Choroid plexus epithelial cell (primary cell): Measurements from ENCODE around the gene NXPE3.
"Not testable (repeated sequence)": the region's sequence is repeated elsewhere in the genome, so short reads cannot be mapped to it uniquely, and the experiment has no call there.

Experiments used
- DNase-seq: peaks from one replicate; pipeline ENCODE4 v3.0.0-alpha.2; 2010; ENCODE audit warnings: low read depth
- H3K4me3 ChIP-seq: 2 replicates; pipeline ENCODE4 v1.5.1; 2011; ENCODE audit warnings: low read depth, mild to moderate bottlenecking, control low read depth, low read length, moderate library complexity
- CTCF ChIP-seq: conservative IDR thresholded peaks from 2 replicates; pipeline ENCODE4 v1.5.1; 2011; ENCODE audit warnings: low read depth, mild to moderate bottlenecking, control low read depth, inconsistent platforms, low read length, moderate library complexity

NXPE3 gene

GRCh38 chr3:101758224-101758623 is 20.8 kb upstream of the NXPE3 start:
- no peak for TF ChIP-seq CTCF
- DNase-seq = no peak

GRCh38 chr3:101762041-101762646 is 16.9 kb upstream of the NXPE3 start:
- peak; percentile 11 for DNase-seq
- H3K4me3 ChIP-seq = no peak overlapping the region
- no peak for TF ChIP-seq CTCF

More at GRCh38 chr3:101758224-101758623, 20.8 kb upstream of the NXPE3 start:
- H3K4me3 ChIP-seq = no peak overlapping the region

GRCh38 chr3:101777745-101778281 is 1.2 kb upstream of the NXPE3 start:
- not testable (repeated sequence) for DNase-seq, H3K4me3 ChIP-seq

- peak overlapping the region; percentile 95 for H3K4me3 ChIP-seq
- TF ChIP-seq CTCF = no peak
- DNase-seq = no peak
Measured at GRCh38 chr3:101778385-101779046, 495 bp upstream of the NXPE3 start.

- DNase-seq = no peak
- H3K4me3 ChIP-seq = peak overlapping the region; percentile 95
- no peak for TF ChIP-seq CTCF
Measured at GRCh38 chr3:101779822-101780381, 891 bp downstream of the NXPE3 start.

GRCh38 chr3:101780661-101781060 is 1.6 kb downstream of the NXPE3 start:
- peak overlapping the region; percentile 95 for H3K4me3 ChIP-seq
- TF ChIP-seq CTCF = no peak
- DNase-seq = peak; percentile 77

- no peak for TF ChIP-seq CTCF
- DNase-seq = no peak
- H3K4me3 ChIP-seq = peak overlapping the region; percentile 32
Measured at GRCh38 chr3:101781166-101781565, 2.2 kb downstream of the NXPE3 start.
